ENCODE results near the gene TEX28.

- TF ChIP-seq CTCF (IDR thresholded peaks at IDR 0.05) (no peak), EZH2 (IDR thresholded peaks at IDR 0.05) (no peak)
These were observed 20.5 kb upstream of the TEX28 start for GRCh38 chrX:154315416-154315815.
